ENCODE measurements around the gene PTGES3L.
A peak's percentile ranks its signal among the peaks of the same experiment; 100 is the strongest.
"Not testable (repeated sequence)": the region's sequence is repeated elsewhere in the genome, so short reads cannot be mapped to it uniquely, and the experiment has no call there.

The PTGES3L gene

DNA sequence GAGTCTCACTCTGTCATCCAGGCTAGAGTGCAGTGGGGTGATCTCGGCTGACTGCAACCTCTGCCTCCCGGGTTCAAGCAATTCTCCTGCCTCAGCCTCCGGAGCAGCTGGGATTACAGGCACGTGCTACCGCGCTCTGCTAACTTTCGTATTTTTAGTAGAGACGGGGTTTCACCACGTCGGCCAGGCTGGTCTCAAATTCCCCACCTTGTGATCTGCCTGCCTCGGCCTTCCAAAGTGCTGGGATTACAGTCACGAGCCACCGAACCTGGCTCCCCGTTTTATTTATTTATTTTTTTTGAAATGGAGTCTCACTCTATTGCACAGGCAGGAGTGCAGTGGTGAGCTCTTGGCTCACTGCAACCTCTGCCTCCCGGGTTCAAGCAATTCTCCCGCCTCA lies 4.2 kb downstream of the PTGES3L start:
- not testable (repeated sequence) for DNase-seq

DNA sequence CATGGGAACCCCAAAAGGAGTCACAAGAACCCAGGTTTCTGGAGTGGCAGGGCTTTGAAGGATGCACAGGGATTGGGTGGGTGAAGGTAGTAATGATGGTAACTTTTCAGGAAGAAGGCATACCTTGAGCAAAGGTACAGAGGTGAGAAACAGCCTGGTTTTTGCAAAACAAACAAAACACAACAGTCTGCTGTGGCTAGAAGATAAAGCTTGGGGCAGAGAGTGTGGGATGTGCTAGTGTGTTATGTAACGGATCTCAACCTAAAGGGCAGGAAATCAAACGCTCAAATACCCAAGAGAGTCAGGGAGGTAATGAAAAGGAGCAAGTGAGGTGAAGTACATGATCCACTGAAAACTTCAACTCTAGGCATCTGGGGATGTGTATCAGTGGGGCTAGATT lies 4.6 kb downstream of the PTGES3L start:
- no peak for DNase-seq

DNA sequence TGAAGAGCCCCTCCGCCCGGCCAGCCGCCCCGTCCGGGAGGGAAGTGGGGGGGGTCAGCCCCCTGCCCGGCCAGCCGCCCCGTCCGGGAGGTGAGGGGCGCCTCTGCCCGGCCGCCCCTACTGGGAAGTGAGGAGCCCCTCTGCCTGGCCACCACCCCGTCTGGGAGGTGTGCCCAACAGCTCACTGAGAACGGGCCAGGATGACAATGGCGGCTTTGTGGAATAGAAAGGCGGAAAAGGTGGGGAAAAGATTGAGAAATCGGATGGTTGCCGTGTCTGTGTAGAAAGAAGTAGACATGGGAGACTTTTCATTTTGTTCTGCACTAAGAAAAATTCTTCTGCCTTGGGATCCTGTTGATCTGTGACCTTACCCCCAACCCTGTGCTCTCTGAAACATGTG lies 6.6 kb downstream of the PTGES3L start:
- DNase-seq = not testable (repeated sequence)

DNA sequence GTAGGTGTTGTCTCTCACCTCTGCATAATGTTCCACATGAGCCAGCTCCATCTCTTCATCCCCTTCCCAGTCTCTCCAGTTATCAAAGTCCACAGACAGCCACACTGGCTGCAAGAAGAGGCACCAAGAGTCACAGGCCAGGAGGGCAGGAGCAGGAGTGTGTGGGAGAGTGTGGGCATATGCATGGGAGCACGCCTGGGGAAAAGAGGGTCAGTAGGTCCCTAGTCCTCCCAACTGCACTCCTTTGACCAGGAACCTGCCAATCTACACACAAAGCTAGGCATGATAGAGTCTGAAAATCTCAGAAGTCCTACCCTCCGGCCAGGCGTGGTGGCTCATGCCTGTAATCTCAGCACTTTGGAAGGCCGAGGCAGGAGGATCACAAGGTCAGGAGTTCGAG lies 8.3 kb downstream of the PTGES3L start:
- DNase-seq = no peak

DNA sequence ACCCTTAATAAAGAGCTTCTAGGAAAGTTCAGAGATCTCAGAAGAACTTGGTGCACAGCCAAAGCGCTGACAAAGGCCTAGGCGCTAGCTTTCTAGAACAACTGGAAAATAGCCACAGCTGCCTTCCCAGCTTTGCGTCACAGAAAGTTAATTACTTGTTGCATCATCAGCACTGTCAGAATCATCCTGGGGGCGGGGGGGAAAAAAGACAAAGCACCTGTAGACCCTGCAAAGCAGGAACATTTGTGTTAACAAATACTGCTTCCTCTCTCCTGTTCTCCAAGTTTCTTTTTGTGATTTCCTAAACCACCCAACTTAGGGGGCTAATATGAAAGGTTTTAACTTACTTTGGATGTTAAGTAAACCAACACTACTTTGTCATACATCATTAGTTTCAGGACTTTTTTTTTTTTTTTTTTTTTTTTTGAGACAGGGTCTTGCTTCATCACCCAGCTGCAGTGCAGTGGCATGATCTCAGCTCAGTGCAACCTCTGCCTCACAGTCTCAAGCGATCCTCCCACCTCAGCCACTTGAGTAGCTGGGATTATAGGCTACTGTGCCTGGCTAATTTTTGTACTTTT lies 10.8 kb downstream of the PTGES3L start:
- DNase-seq = no peak

DNA sequence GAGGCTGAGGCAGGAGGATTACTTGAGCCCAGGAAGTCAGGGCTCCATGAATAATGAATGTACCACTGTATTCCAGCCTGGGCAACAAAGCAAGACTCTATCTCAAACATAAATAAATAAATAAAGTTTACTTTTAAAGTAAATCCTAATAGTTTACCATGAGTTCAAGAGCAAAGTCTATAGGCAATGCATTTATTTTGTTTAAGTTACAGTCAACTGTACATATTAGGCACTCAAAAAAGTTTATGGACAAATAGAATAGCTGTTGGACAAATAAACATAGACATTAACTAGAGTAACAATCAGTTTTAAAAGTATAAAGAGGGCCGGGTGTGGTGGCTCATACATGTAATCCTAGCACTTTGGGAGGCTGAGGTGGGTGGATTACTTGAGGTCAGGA lies 12.0 kb downstream of the PTGES3L start:
- DNase-seq = no peak

DNA sequence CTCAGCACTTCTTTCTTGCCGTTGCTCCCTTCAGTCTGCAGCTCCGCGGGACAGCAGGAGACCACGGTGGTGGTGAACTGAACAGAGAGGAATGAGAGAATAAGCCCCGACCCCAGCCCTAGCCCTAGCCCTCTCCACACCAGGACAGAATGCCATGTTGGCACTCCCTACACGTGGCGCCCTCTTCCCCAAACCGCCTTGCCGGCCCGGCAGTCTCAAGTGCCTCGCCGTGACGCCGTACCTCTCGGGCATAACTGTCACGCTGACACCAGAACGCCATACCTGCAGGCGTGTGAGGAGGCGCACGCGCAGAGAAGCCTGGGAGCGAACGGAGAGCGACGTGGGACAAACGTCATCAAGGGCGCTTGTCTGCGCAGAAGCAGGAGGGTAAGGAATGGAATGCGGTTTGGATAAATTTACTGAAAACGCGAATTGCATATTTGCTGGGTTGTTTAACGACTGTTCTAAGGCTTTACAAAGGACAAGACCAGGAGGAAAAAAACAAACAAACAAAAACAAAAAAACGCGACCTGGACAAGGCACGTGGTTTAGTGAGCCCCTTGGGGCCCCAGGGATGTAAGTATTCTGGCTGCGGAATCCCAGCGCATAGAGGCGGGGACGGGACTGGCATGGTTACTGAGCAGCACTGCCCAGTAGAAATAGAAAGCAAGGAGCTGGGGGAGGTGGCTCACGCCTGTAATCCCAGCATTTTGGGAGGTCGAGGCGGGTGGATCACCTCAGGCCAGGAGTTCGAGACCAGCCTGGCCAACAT lies 15.5 kb downstream of the PTGES3L start, which contains the start of gene AARSD1:
AARSD1 (minus strand) TSS at position 294 of the 772 bp plus-strand sequence; CDS start at position 280, 14 bp downstream.
- peak; percentile 94 for DNase-seq

DNA sequence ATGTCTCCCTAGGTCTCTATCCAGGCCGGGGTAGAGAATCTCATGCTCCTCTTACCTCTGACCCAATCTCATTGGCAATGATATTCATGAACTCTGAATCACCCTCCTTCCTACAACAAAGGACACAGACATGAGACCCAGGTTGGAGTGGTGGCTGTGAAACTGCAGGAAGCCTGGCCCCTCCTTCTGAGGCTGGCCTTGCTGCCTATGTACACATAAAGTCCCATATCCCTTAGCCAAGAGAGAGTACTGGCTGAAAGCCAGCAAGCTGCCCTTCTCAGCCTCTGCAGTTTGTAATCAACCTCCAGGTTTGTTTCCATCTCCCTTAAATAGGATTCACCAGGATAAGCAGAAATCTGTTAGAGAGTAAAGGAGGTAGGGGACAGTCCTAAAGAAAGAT lies 26.2 kb downstream of the PTGES3L start:
- DNase-seq = no peak

DNA sequence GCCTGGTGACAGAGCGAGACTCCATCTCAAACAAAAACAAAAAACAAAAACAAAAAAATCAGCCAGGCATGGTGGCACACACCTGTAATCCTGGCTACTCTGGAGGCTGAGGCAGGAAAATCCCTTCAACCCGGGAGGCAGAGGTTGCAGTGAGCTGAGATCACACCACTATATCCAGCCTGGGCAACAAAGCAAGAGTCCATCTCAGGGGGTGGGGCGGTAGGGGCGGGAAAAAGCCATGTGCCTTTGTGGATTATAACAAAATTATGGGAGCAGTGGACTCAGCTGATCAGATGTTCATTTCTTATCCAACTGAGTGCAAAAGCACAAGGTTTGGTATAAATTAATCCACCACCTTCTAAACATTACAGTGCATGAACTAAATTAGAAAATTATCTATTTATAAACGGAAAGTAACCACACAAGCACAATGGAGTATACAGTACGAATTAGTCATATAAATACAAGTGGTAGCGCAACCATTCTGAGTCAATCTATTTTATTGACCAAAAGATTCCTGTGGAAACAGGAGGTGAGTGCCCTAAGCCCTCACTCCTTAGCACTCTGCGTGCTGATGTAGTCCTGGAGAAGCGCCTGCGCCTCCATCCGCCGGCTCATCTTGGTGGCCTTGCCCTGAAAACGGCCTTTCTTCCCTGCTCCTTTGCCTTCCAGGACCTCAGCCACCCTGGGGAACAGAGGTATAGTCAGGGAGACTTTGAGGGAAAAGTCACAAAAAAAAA lies 29.7 kb downstream of the PTGES3L start:
- no peak for DNase-seq

DNA sequence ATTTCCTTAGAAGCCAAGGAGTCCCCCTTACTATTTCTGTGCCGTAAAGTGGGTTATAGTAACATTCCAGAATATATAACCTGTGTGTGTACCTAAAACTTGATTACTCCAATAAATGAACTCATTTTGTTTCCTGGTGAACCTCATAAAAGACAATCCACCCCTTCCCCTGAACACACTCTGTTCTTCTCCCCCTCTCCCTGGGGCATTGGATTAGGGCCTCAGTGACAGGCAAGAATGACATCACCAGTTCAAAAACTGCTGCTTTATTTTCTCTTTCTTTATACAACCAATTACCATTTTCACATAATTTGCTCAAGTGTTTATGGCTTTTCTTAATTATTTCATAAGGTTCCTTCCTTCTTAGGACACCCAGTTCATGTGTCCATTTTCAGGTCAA lies 33.1 kb downstream of the PTGES3L start:
- no peak for DNase-seq

DNA sequence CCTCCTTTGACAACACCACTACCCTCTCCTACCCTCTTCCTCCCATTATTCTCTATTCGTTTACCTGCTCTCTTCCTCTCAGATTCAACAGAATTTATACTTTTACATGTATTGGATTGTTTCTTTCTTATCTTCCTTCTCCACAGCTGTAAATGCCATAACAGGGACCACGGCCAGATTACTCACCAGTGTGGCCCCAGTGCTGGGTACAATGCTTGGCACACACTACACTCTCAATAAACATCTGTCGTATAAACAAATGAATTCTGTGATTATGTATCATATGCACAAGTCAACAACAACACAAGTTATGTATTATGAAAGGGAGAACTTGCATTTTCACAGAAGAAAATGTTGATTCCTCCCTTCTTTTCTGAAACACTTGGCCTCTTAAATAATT lies 35.7 kb downstream of the PTGES3L start:
- DNase-seq = no peak

DNA sequence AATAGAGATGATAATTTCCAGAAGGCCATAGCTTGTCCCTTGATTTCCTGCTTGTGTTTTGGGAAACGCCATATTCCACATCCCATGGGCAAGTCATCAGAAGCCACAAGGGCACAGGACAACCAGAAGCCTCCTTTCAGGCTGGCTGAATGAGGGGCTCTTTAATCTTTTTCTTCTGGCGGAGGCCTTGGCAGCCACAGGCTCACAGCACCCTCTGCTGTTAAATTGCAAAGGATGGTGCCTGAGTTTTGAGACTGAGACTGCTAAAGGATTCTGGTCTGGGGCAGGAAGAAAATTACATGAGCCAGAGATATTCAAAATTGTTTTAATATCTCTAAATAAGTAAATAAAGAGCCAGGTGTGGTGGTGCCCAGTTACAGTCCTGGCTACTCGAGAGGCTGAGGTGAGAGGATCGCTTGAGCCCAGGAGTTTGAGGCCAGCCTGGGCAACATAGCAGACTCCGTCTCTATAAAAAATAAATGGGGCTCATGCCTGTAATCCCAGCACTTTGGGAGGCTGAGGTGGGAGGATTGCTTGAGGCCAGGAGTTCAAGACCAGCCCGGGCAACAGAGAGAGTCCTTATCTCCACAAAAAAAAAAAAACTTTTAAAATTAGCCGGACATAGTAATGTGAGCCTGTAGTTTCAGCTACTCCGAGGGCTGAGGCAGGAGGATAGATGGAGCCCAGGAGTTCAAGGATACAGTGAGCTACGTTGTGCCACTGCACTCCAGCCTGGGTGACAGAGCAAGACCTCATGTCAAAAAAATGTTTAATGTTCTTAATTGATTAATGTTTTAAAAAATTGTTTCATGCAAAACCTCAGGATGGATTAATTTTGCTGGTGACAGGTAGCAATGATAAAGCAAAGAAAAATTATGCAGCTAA lies 41.9 kb downstream of the PTGES3L start:
- peak; percentile 72 for DNase-seq

DNA sequence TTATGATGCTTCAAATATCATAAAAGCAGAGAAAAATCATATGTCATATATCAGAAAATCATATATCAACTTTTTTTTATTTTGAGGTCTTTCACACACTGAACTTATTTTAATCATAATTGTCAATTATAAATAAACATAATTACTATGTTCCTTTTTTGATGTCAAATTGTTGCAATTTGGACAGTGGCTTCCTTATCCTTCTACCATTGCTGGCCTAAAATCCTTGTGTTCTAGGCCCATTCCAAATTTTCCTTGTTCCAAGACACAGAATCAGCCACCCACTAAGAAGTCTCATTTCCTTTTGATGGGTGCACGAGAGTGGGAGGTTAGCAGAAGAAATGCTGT lies 50.4 kb downstream of the PTGES3L start:
- DNase-seq = no peak

DNA sequence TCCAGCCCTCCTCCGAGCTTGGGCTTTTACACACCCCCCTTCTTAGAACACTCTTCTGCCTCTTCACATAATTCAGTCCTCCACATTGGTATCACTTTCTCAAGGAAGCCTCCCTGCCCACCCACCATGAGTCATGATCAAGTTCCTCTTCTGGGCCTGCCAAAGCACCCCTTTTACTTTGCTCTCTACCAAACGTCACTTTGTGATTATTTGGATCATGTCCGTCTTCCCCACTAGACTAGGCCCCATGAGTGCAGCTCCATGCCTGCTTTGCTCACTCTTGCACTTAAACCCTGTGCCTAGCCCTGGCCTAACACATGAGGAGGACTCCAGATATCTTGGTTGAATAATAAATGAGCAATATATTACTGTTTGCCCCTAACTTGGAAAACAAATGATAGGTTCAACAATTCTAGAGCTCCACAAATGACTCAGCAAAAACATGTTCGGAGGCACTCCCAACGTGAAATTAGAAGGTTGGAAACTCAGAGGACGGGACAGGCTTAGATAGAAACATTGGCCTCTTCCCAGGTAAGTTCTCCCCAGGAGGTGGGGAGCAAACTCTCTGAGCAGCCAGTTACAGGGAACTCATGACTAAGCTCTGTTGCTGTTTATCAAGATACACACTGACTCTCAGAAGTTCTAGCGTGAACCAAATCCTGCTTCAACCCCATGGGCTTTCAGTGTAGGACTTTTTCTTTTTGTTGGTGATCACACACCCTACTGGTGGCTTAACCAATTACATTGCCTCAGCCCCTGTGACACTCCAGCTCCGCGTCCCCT lies 51.0 kb downstream of the PTGES3L start:
- no peak for DNase-seq

DNA sequence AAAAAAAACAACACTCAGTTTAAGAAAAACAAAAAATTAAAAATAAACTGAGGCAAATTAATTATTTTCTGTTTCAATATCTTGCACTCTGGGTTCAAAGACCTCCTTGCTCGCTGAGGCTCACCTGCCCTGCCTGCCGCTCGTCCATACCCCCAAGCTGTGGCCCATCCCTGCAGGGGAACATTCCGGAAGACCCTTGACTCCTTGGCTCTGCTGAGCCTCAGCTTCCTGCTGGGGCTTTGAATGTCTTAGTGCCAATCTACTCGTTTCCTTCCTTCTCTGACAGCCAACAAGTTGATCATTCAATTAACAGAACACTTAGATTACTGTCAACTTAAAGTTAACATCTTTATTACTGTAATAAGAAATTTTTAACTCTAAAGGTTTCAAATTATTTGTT lies 55.0 kb downstream of the PTGES3L start:
- DNase-seq = no peak

DNA sequence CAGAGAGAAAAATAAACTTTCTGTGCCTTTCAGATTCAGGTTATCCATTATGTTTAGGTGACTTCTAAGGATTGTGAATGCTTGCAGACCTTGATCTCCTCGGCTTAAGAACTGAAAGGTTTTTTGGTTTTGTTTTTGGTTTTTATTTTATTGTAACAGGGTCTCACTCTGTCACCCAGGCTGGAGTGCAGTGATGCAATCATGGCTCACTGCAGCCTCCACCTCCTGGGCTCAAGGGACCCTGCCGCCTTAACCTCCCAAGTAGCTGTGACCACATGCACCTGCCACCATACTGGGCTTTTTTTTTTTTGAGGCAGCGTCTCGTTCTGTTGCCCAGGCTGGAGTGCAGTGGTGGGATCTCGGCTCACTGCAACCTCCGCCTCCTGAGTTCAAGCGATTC lies 56.4 kb downstream of the PTGES3L start:
- DNase-seq = not testable (repeated sequence)

DNA sequence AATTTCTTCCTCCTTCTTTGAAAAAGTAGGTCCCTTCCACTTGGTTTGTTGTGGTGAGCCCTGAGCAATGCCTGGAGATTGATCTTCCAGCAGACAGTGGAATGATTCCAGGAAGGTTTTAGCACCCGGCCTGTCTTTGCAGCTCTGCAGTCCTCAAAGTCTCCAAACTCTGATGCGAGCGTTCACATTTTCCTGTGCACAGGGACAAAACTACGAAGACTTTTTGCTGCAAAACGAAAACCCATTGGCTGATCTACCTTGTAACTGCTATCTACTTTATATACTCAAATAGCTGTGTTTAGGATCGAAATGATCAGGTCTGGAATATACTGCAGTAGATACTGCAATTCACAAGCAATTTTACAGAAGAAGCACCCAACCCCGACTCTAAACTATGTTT lies 57.6 kb downstream of the PTGES3L start:
- no peak for DNase-seq

DNA sequence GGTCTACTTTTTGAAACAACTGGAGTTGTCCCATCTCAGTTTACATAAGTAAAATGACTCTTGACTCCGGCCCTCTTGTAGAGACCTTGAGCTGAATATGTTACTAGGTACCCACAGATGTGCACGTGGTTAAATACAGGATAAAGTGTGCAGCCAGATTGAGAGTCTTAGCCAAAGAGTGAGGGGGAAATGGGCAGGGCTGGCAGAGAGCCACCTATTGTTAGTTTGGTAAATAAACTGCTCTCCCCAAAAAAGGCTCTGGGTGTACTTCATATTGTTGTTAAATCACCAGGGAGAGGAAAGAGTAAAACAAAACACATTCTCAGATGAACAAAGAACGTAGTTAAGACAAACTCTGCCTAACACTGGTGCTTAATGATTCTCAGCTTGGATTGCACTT lies 59.0 kb downstream of the PTGES3L start:
- no peak for DNase-seq

DNA sequence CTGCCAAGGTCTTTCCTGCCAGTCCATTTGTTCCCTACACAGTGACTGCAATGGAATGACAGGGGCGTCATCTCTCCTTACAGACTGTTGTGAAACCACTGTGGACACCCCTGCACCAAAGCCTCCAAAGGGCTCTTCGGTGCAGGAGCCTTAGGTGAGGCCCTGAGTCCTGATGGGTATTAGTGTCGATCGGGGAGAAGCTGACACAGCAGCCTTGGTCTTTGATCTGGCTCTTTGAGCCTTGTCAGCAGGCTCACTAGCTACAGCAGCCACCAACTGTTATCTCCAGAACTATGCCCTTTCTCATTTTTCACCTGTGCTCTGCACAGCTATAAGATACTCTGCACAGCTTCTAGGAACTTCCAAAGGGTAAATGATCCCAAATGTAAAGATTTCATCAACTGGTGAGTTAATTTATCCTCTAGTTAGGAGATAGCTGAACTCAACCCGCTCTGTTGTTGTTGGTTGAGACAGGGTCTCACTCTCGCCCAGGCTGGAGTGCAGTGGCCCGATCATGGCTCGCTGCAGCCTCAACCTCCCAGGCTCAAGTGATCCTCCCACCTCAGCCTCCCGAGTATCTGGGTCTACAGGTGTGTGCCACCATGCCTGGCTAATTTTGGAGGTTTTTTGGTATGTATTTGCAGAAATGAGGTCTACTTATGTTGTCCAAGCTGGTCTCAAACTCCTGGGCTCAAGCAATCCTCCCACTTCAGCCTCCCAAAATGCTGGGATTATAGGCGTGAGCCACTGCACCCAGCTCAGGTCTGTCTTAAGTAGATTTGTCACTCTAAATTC lies 59.6 kb downstream of the PTGES3L start:
- DNase-seq = no peak

DNA sequence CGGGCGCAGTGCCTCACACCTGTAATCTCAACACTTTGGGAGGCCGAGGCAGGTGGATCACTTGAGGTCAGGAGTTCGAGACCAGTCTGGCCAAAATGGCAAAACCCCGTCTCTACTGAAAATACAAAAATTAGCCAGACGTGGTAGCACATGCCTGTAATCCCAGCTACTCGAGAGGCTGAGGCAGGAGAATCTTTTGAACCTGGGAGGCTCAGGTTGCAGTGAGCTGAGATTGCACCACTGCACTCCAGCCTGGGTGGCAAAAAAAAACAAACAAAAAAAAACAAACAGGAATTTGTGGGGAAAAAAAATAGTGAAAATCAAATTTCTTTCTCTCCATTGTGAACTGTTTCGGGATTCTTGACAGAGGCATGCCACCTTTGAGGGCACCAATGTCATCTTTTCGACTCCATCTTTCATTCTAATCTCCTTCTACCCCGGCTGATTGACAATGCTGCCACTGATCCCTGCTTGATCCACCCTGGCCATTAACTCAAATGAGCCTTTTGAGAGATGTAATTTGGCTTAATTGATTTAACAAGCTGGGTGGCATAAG lies 60.3 kb downstream of the PTGES3L start:
- DNase-seq = not testable (repeated sequence)

DNA sequence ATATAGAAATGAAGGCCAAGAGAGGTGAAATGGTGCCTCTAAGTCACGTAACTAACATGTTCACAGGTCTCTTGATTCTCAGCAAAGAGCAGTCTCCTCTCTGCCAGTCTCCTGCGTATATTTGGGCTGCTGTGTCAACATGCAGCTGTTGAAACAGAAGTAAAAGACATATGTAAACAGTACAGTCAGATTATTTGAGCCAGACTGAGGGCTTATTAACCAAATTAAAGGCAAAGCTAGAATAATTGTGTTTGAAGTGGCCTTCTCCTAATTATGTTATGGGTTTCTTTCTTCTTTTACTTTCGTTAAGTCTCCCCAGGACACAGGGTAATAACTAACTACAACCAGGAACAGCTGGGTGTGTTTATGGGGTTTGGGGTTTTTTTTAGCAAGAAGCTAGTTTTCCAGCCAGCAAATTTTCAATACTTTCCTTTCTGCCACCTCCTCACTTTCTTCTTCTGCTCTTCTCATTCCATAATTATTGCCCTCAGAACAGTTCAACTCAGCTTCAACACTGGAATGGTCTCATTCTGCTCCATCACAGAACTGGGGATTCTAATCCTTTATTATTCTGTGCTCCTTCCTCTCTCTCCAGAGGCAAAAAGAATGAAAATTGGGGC lies 60.9 kb downstream of the PTGES3L start:
- no peak for DNase-seq
